ENCODE results near the gene ENOX1. TPM values are rescaled to one million over a fixed set of nuclear protein-coding genes. Genes with fewer than 3 reads are reported as not detected.
A peak's percentile ranks its signal among the peaks of the same experiment; 100 is the strongest.

The ENOX1 gene
- total RNA-seq, 4 donors from 2014 or later: 3.6 to 18.7 (median 5.7) TPM

- DNase-seq: no peak
- Histone ChIP-seq H3K4me1 (no peaks in the 10 kb centered on the region), H3K36me3 (no peaks in the 10 kb centered on the region), H3K27ac (no peak overlapping the region), H3K9me3 (no peaks in the 10 kb centered on the region), H3K4me3 (no peak overlapping the region), H3K27me3 (no peaks in the 10 kb centered on the region)
- TF ChIP-seq CTCF (IDR thresholded peaks at IDR 0.05) (no peak), POLR2A (IDR thresholded peaks at IDR 0.05) (no peak)
- intact Hi-C loops (cut with DNase I; ENCODE audit: low total_unique reads): no loop called here
Measured at GRCh38 chr13:43494206-43494605, 292.6 kb downstream of the ENOX1 start.

- no peak for DNase-seq
- H3K4me1 ChIP-seq: no peaks in the 10 kb centered on the region
- no peak overlapping the region for H3K4me3 ChIP-seq
- intact Hi-C loops (cut with DNase I; ENCODE audit: low total_unique reads): no loop called here
- no peaks in the 10 kb centered on the region for H3K9me3 ChIP-seq
- no peaks in the 10 kb centered on the region for H3K27me3 ChIP-seq
- TF ChIP-seq CTCF (IDR thresholded peaks at IDR 0.05) (no peak), POLR2A (IDR thresholded peaks at IDR 0.05) (no peak)
- no peaks in the 10 kb centered on the region for H3K36me3 ChIP-seq
- no peak overlapping the region for H3K27ac ChIP-seq
Measured at GRCh38 chr13:43493496-43494000, 293.2 kb downstream of the ENOX1 start.

- DNase-seq: no peak
- TF ChIP-seq CTCF (IDR thresholded peaks at IDR 0.05) (no peak), POLR2A (IDR thresholded peaks at IDR 0.05) (no peak)
- Histone ChIP-seq H3K4me1 (no peaks in the 10 kb centered on the region), H3K9me3 (no peaks in the 10 kb centered on the region), H3K27me3 (no peaks in the 10 kb centered on the region), H3K27ac (no peak overlapping the region), H3K36me3 (no peaks in the 10 kb centered on the region), H3K4me3 (no peak overlapping the region)
- intact Hi-C loops (cut with DNase I; ENCODE audit: low total_unique reads): no loop called here
Measured at GRCh38 chr13:43492745-43493144, 294.0 kb downstream of the ENOX1 start.

GRCh38 chr13:43492311-43492710 lies 294.5 kb downstream of the ENOX1 start:
- no peaks in the 10 kb centered on the region for H3K9me3 ChIP-seq
- H3K36me3 ChIP-seq: no peaks in the 10 kb centered on the region
- H3K4me3 ChIP-seq: no peak overlapping the region
- no peaks in the 10 kb centered on the region for H3K27me3 ChIP-seq
- TF ChIP-seq CTCF (IDR thresholded peaks at IDR 0.05): no peak
- intact Hi-C loops (cut with DNase I; ENCODE audit: low total_unique reads): no loop called here
- no peak overlapping the region for H3K27ac ChIP-seq
- no peaks in the 10 kb centered on the region for H3K4me1 ChIP-seq
- no peak for DNase-seq

- intact Hi-C loops (cut with DNase I; ENCODE audit: low total_unique reads): no loop called here
- Histone ChIP-seq H3K27ac (no peak overlapping the region), H3K9me3 (no peaks in the 10 kb centered on the region), H3K4me3 (no peak overlapping the region), H3K4me1 (no peaks in the 10 kb centered on the region), H3K36me3 (no peaks in the 10 kb centered on the region), H3K27me3 (no peaks in the 10 kb centered on the region)
- DNase-seq: peak; percentile 28 to 46
- TF ChIP-seq POLR2A (IDR thresholded peaks at IDR 0.05) (no peak), CTCF (IDR thresholded peaks at IDR 0.05) (no peak)
Measured at GRCh38 chr13:43489233-43489632, 297.5 kb downstream of the ENOX1 start.
